GM12878 (cell line): Measurements from ENCODE around the gene TMEM14A. TPM values are rescaled to one million over a fixed set of nuclear protein-coding genes. Genes with fewer than 3 reads are reported as not detected.

ENCODE experiments used
- ATAC-seq: fragments of 200-7000 bp; cut with Tn5 transposase; 3 replicates; pipeline ENCODE4 v1.9.1; 2020; ENCODE audit warnings: mild to moderate bottlenecking, moderate library complexity
- BruUV-seq: library from RNA; stranded (reverse); fragments of 400-500 nt; replicated peaks from 2 replicates; lab custom pipeline; 2021; lab: Mats Ljungman, UMichigan
- CTCF ChIA-PET: fragments of 300-600 bp; sonication (Branson Sonifier 250); formaldehyde crosslinking; extraction: SDS; loops from one replicate; lab custom pipeline; 2021; ENCODE audit warnings: inconsistent platforms; lab: Yijun Ruan, JAX
- POLR2A ChIA-PET: fragments of 350-600 bp; formaldehyde crosslinking; extraction: SDS; loops from one replicate; lab custom pipeline; 2021; ENCODE audit warnings: inconsistent platforms; lab: Charles Lee
- RAD21 ChIA-PET: fragments of 300-600 bp; sonication (Branson Sonifier 250); formaldehyde crosslinking; loops from one replicate; lab custom pipeline; 2023; ENCODE audit warnings: antibody characterized with exemption; ENCODE audit not compliant: unreplicated experiment; lab: Charles Lee
- SMC1A ChIA-PET: fragments of 300-600 bp; sonication (Branson Sonifier 250); formaldehyde crosslinking; loops from one replicate; lab custom pipeline; 2023; ENCODE audit not compliant: unreplicated experiment, uncharacterized antibody; lab: Charles Lee
- DNase-seq: peaks from one replicate; pipeline ENCODE4 v3.0.0-alpha.2; 2011; ENCODE audit warnings: low read depth, low spot score
- FAIRE-seq: peaks from 3 replicates; lab custom pipeline; 2011; peaks lifted over from hg19 to GRCh38; lab: Jason Lieb, UNC
- H2AFZ ChIP-seq: 2 replicates; pipeline ENCODE4 v1.6.0; 2011; ENCODE audit warnings: low read depth, low read length, control low read depth; ENCODE audit not compliant: control insufficient read depth
- H3K27ac ChIP-seq: 2 replicates; pipeline ENCODE4 v1.5.1; 2011; ENCODE audit warnings: control low read depth; ENCODE audit not compliant: control insufficient read depth, insufficient read depth
- H3K27me3 ChIP-seq, 2 experiments: replicated peaks in 1 of 2; 2 replicates each; pipeline versions ENCODE4 v1.6.0 to v1.6.1; 2011; ENCODE audit warnings: low read length in 1 of 2; ENCODE audit not compliant: control insufficient read depth in 2 of 2, insufficient read depth in 2 of 2
- H3K36me3 ChIP-seq, 2 experiments: 2 replicates each; pipeline ENCODE4 v1.5.1; 2011; ENCODE audit warnings: low read length in 1 of 2; ENCODE audit not compliant: control insufficient read depth in 2 of 2, insufficient read depth in 2 of 2
- H3K4me1 ChIP-seq: 2 replicates; pipeline ENCODE4 v1.6.1; 2011; ENCODE audit warnings: mild to moderate bottlenecking, low read length, moderate library complexity, mixed read lengths; ENCODE audit not compliant: control insufficient read depth, insufficient read depth
- H3K4me2 ChIP-seq: 2 replicates; pipeline ENCODE4 v1.6.0; 2011; ENCODE audit warnings: control low read depth; ENCODE audit not compliant: control insufficient read depth, insufficient read depth
- H3K4me3 ChIP-seq: fragments of 200-600 bp; sonication (generic); 2 replicates; pipeline ENCODE4 v1.5.1; 2016
- H3K79me2 ChIP-seq: 2 replicates; pipeline ENCODE4 v1.6.0; 2011; ENCODE audit warnings: low read length; ENCODE audit not compliant: control insufficient read depth, insufficient read depth
- H3K9ac ChIP-seq: 2 replicates; pipeline ENCODE4 v1.8.0; 2011; ENCODE audit warnings: low read length, control low read depth, mixed read lengths; ENCODE audit not compliant: control insufficient read depth, insufficient read depth
- H3K9me3 ChIP-seq: replicated peaks from 3 replicates; pipeline ENCODE4 v1.5.1; 2011; ENCODE audit warnings: mild to moderate bottlenecking, low read length; ENCODE audit not compliant: control insufficient read depth, insufficient read depth
- H4K20me1 ChIP-seq: 2 replicates; pipeline ENCODE4 v1.6.0; 2011; ENCODE audit not compliant: control insufficient read depth, insufficient read depth
- BACH1 ChIP-seq: fragments of 450-650 bp; IDR thresholded peaks from 2 replicates; pipeline ENCODE4 v1.6.1; 2017; ENCODE audit warnings: mild to moderate bottlenecking, borderline replicate concordance
- CREB1 ChIP-seq: IDR thresholded peaks from 2 replicates; pipeline ENCODE4 v1.6.1; 2012; ENCODE audit warnings: low read depth, mild to moderate bottlenecking, inconsistent platforms
- CTCF ChIP-seq, 3 experiments: IDR thresholded peaks in 2 of 3; conservative IDR thresholded peaks in 1 of 3; 2 replicates each; pipeline ENCODE4 v1.5.1; 2011; ENCODE audit warnings: low read depth in 3 of 3, low read length in 3 of 3, mild to moderate bottlenecking in 3 of 3, control low read depth in 2 of 3, moderate library complexity in 2 of 3, inconsistent platforms in 1 of 3, mixed read lengths in 1 of 3; ENCODE audit not compliant: control insufficient read depth in 2 of 3, insufficient read depth in 1 of 3; ENCODE audit errors: extremely low read depth in 1 of 3
- ESRRA ChIP-seq: IDR thresholded peaks from 2 replicates; pipeline ENCODE4 v1.6.1; 2012; ENCODE audit warnings: mild to moderate bottlenecking, low read length, improper control_type of control experiment
- GATAD2B ChIP-seq: fragments of 450-650 bp; conservative IDR thresholded peaks from 2 replicates; pipeline ENCODE4 v1.6.1; 2017; ENCODE audit warnings: low read depth, mild to moderate bottlenecking, moderate library complexity
- JUND ChIP-seq: IDR thresholded peaks from 2 replicates; pipeline ENCODE4 v1.6.1; 2012; ENCODE audit warnings: low read depth, mild to moderate bottlenecking, low read length, improper control_type of control experiment, moderate library complexity
- MEF2A ChIP-seq: IDR thresholded peaks from 2 replicates; pipeline ENCODE4 v1.6.1; 2011; ENCODE audit warnings: low read depth, mild to moderate bottlenecking, low read length, moderate library complexity; ENCODE audit not compliant: insufficient read depth
- PAX5 ChIP-seq: IDR thresholded peaks from 2 replicates; pipeline ENCODE4 v1.6.1; 2011; ENCODE audit warnings: low read depth, low read length, borderline replicate concordance
- RCOR1 ChIP-seq: conservative IDR thresholded peaks from 2 replicates; pipeline ENCODE4 v1.6.1; 2012; ENCODE audit warnings: low read depth, low read length, improper control_type of control experiment
- TCF12 ChIP-seq: IDR thresholded peaks from 2 replicates; pipeline ENCODE4 v1.6.1; 2011; ENCODE audit warnings: low read depth, mild to moderate bottlenecking, low read length
- ZNF687 ChIP-seq: fragments of 450-650 bp; IDR thresholded peaks from 2 replicates; pipeline ENCODE4 v1.6.1; 2017; ENCODE audit warnings: mild to moderate bottlenecking, moderate library complexity
- WGBS: methylation state at CpG from one replicate; pipeline ENCODE4 v1.1.6; 2016; ENCODE audit warnings: low lambda C conversion rate; ENCODE audit not compliant: insufficient replicate concordance, insufficient coverage; ENCODE audit errors: missing lambda C conversion rate; 5-methylcytosine and 5-hydroxymethylcytosine counted together
- in situ Hi-C: fragments of 300-500 bp; cut with MboI; formaldehyde crosslinking; loops from 9 replicates; pipeline ENCODE4 v1.14.3; 2018; ENCODE audit warnings: mixed read lengths
- intact Hi-C: fragments of 100-400 bp; cut with micrococcal nuclease; formaldehyde crosslinking; loops from one replicate; pipeline ENCODE4 v1.14.2; 2022; ENCODE audit not compliant: unreplicated experiment
- polyA plus RNA-seq, 11 experiments: library from polyadenylated mRNA; depleted of rRNA in 4 of 11; unstranded in 6 of 11; stranded (reverse) in 5 of 11; fragments of >200 nt; fragmentation: Nextera tagmentation in 4 of 11; fragmentation: Illumina TruSeq in 1 of 11; extraction: Ambion mirVana in 4 of 11; extraction: Trizol in 1 of 11; gene quantifications; 1 replicate in 1 of 11; 2 replicates in 10 of 11; pipeline versions ENCODE4 v1.2.1 to v1.2.3, GENCODE V29; 2011 to 2016; ENCODE audit warnings: inconsistent platforms in 2 of 11, missing spikeins in 2 of 11, low read depth in 1 of 11
- total RNA-seq, 4 experiments: library from RNA; depleted of rRNA in 3 of 4; stranded (reverse); fragments of >200 nt in 3 of 4; fragmentation: Illumina TruSeq in 1 of 4; extraction: Trizol in 1 of 4; gene quantifications; 2 replicates each; pipeline versions ENCODE4 v1.2.1 to v1.2.3, GENCODE V29; 2013 to 2021
- TF ChIP-seq, protein P1 (sequence below): IDR thresholded peaks from 2 replicates; pipeline ENCODE4 v1.6.1; 2012; ENCODE audit warnings: mild to moderate bottlenecking, low read depth, low read length

The TMEM14A gene
- total and polyA plus RNA-seq, 10 of the 15 experiments (the other 5 are each of a cell fraction or from before 2014, with no cell fraction given) = 15.6 to 143 (median 33.1) TPM

DNA sequence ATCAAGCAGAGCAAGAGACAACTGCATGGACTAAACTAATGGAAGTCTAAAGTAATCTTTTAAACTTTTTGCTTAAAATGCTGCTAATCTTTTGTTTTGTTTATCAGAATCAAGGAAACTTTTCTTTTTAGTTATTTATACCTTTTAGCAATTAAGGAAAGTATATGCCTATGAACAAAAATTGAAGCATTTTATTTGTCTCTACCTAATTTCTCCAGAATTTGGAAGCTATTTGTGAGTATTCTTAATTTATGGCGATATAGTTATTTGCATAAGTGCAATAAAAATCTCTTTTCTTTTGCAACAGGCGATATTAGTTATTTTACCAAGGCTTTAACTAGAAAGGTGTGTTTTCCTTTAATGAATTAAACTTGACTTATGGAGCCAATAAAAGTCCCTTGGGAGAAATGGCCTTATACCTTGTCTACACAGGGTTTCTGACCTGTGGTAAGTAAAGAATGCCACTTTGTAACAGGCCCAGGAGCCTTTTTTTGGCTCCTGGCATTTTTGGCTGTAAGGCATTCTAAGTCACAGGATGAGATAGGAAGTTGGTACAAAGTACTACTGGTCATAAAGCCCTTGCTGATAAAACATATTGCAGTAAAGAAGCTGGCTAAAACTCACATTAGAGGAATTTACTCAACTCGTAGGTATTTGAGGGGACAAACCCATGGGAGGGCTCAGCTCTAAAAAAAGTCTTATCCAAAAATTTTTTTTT, 37.2 kb downstream of the TMEM14A start:
- no peaks in the 10 kb centered on the region for H3K79me2 ChIP-seq
- WGBS = 7% methylated on average over 3 of the region's 3 CpGs
- H4K20me1 ChIP-seq = no peaks in the 10 kb centered on the region
- FAIRE-seq (no peak), DNase-seq (no peak), ATAC-seq (no peak)
- H3K4me3 ChIP-seq = no peak overlapping the region
- TF ChIP-seq CTCF (IDR thresholded peaks at IDR 0.05 in 2 of 3, conservative IDR thresholded peaks at IDR 0.05 in 1 of 3; ENCODE audit: control insufficient read depth in 2 of 3, extremely low read depth in 1 of 3, insufficient read depth in 1 of 3, low read depth in 3 of 3, low read length in 3 of 3) = no peak
- TF ChIP-seq JUND = no peak
- TF ChIP-seq ESRRA = no peak
- TF ChIP-seq ZNF687 = no peak
- TF ChIP-seq PAX5 = no peak
- TF ChIP-seq, protein P1, sequence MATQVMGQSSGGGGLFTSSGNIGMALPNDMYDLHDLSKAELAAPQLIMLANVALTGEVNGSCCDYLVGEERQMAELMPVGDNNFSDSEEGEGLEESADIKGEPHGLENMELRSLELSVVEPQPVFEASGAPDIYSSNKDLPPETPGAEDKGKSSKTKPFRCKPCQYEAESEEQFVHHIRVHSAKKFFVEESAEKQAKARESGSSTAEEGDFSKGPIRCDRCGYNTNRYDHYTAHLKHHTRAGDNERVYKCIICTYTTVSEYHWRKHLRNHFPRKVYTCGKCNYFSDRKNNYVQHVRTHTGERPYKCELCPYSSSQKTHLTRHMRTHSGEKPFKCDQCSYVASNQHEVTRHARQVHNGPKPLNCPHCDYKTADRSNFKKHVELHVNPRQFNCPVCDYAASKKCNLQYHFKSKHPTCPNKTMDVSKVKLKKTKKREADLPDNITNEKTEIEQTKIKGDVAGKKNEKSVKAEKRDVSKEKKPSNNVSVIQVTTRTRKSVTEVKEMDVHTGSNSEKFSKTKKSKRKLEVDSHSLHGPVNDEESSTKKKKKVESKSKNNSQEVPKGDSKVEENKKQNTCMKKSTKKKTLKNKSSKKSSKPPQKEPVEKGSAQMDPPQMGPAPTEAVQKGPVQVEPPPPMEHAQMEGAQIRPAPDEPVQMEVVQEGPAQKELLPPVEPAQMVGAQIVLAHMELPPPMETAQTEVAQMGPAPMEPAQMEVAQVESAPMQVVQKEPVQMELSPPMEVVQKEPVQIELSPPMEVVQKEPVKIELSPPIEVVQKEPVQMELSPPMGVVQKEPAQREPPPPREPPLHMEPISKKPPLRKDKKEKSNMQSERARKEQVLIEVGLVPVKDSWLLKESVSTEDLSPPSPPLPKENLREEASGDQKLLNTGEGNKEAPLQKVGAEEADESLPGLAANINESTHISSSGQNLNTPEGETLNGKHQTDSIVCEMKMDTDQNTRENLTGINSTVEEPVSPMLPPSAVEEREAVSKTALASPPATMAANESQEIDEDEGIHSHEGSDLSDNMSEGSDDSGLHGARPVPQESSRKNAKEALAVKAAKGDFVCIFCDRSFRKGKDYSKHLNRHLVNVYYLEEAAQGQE = no peak
- TF ChIP-seq BACH1 = no peak
- no peak for TF ChIP-seq TCF12
- TF ChIP-seq GATAD2B = no peak
- no peak for TF ChIP-seq MEF2A
- TF ChIP-seq RCOR1 = no peak
- TF ChIP-seq CREB1 = no peak
- ChIA-PET RAD21 (no interaction called here), SMC1A (no interaction called here), POLR2A (no interaction called here), CTCF (interaction anchor here (1.3 kb wide), 1 partner anchor 17 kb away, joined by 3 read pairs; no protein-coding TSS in a partner anchor)
- no peaks in the 10 kb centered on the region for H3K9me3 ChIP-seq
- H3K27ac ChIP-seq = no peak overlapping the region
- intact Hi-C loops (no loop called here), in situ Hi-C loops (no loop called here)
- H3K9ac ChIP-seq = no peak overlapping the region
- BruUV-seq = no TSS peak
- H3K27me3 ChIP-seq = no peaks in the 10 kb centered on the region
- H2AFZ ChIP-seq = no peak overlapping the region
- H3K36me3 ChIP-seq = no peaks in the 10 kb centered on the region
- no peak overlapping the region for H3K4me2 ChIP-seq
- H3K4me1 ChIP-seq = no peaks in the 10 kb centered on the region
